ENCODE results near the gene RBM6. TPM values are rescaled to one million over a fixed set of nuclear protein-coding genes. Genes with fewer than 3 reads are reported as not detected.
"Not testable (repeated sequence)": the region's sequence is repeated elsewhere in the genome, so short reads cannot be mapped to it uniquely, and the experiment has no call there.

The RBM6 gene
- total RNA-seq, 1 experiment from 2014 or later = 90.7 TPM

DNA sequence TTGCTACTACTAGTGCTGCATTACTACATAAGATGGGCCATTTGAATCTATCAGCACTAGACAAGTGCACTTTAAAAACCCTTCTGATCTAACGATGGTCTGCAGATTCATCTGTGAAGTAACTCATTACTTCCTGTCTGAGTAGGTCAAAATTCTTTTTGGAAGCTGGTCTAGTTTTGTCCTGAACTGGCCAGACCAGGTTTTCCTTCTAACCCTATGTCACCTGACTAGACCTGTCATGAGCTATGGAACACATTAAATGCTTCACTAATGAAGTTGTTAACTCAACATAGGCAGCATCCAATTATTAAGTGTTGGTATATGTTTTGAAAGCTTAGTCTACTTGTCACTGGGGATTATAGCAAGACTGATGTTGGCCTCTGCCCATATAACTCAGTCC, 138.7 kb downstream of the RBM6 start:
- H3K27me3 Mint-ChIP-seq (ENCODE audit: low read depth) = no peaks in the 10 kb centered on the region
- no peaks in the 10 kb centered on the region for H4K20me1 ChIP-seq (ENCODE audit: control insufficient read depth, insufficient read depth, insufficient read length)

DNA sequence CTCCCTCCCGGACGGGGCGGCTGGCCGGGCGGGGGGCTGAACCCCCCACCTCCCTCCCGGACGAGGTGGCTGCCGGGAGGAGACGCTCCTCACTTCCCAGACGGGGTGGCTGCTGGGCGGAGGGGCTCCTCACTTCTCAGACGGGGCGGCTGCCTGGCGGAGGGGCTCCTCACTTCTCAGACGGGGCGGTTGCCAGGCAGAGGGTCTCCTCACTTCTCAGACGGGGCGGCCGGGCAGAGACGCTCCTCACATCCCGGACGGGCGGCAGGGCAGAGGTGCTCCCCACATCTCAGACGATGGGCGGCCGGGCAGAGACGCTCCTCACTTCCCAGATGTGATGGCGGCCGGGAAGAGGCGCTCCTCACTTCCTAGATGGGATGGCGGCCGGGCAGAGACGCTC, 145.0 kb downstream of the RBM6 start:
- not testable (repeated sequence) for H2BK20ac ChIP-seq (ENCODE audit: low read depth, low read length, poor library complexity, severe bottlenecking); H2BK5ac ChIP-seq (ENCODE audit: insufficient read length, low read length); H3K27ac ChIP-seq (ENCODE audit: insufficient read length, low read depth, low read length); H3K56ac ChIP-seq (ENCODE audit: insufficient read length, low read depth, low read length); H3T11ph ChIP-seq (ENCODE audit: low read length); H3K18ac ChIP-seq (ENCODE audit: insufficient read length, low read depth, low read length); H3K4me1 Mint-ChIP-seq; DNase-seq; H2AK5ac ChIP-seq (ENCODE audit: insufficient read length, low read length); H3K79me1 ChIP-seq (ENCODE audit: insufficient read depth, low read depth, low read length, poor library complexity, severe bottlenecking); H3K4me3 Mint-ChIP-seq; H3K27me3 ChIP-seq (ENCODE audit: insufficient read depth, low read length); H3K23me2 ChIP-seq (ENCODE audit: insufficient read length, low read depth, low read length, poor library complexity, severe bottlenecking); H3K27ac Mint-ChIP-seq; H3K9ac ChIP-seq (ENCODE audit: extremely low read depth, insufficient read length, low read length); H4K91ac ChIP-seq (ENCODE audit: insufficient read length, low read depth, low read length); H3K4ac ChIP-seq (ENCODE audit: low read depth, low read length); H3K36me3 Mint-ChIP-seq (ENCODE audit: insufficient read depth in 1 of 3, low read depth in 3 of 3); H2BK15ac ChIP-seq (ENCODE audit: low read depth, low read length); H2BK12ac ChIP-seq (ENCODE audit: insufficient read length, low read depth, low read length); H3K79me2 ChIP-seq (ENCODE audit: insufficient read depth, low read length); H4K20me1 ChIP-seq (ENCODE audit: control insufficient read depth, insufficient read depth, insufficient read length); H3K9me3 ChIP-seq (ENCODE audit: control insufficient read depth, low read depth, low read length); H2BK120ac ChIP-seq (ENCODE audit: low read depth, low read length, poor library complexity, severe bottlenecking); H3K27me3 Mint-ChIP-seq (ENCODE audit: low read depth); H4K5ac ChIP-seq (ENCODE audit: insufficient read length, low read depth, low read length); H3K4me1 ChIP-seq (ENCODE audit: insufficient read depth, low read length); H3K14ac ChIP-seq (ENCODE audit: insufficient read depth, low read length); H2AFZ ChIP-seq (ENCODE audit: low read length); H4K8ac ChIP-seq (replicated peaks; ENCODE audit: insufficient read length, low read depth, low read length); H3K23ac ChIP-seq (ENCODE audit: insufficient read length, low read depth, low read length); H3K4me2 ChIP-seq (ENCODE audit: insufficient read depth, insufficient read length, low read length)
- no CpG with 5 or more reads among the region's 33 CpGs for WGBS (ENCODE audit: extremely low coverage, insufficient read length, low lambda C conversion rate)
- H3K9me3 Mint-ChIP-seq = peaks cover 9 to 13% of the 10 kb centered on the region in 2 experiments

More for the DNA sequence above, 138.7 kb downstream of the RBM6 start:
- H3K4me2 ChIP-seq (ENCODE audit: insufficient read depth, insufficient read length, low read length) = no peak overlapping the region
- H3K4ac ChIP-seq (ENCODE audit: low read depth, low read length) = no peak overlapping the region
- H3K27ac ChIP-seq (ENCODE audit: insufficient read length, low read depth, low read length) = no peak overlapping the region
- Mint-ChIP-seq H3K4me3 (no peak overlapping the region), H3K36me3 (ENCODE audit: insufficient read depth in 1 of 3, low read depth in 3 of 3) (peaks cover 18 to 32% (median 31%) of the 10 kb centered on the region in 3 experiments; a peak in 6 of 7 replicates), H3K9me3 (peaks cover 2 to 3% of the 10 kb centered on the region in 2 experiments; a peak in 4 of 5 replicates), H3K27ac (no peak overlapping the region), H3K4me1 (0 out of 4 replicates have a peak, but pooled peaks cover 2% of the 10 kb centered on the region in 2 experiments)
- H4K91ac ChIP-seq (ENCODE audit: insufficient read length, low read depth, low read length) = no peak overlapping the region
- no peak overlapping the region for H2BK120ac ChIP-seq (ENCODE audit: low read depth, low read length, poor library complexity, severe bottlenecking)
- TF ChIP-seq, protein P1, sequence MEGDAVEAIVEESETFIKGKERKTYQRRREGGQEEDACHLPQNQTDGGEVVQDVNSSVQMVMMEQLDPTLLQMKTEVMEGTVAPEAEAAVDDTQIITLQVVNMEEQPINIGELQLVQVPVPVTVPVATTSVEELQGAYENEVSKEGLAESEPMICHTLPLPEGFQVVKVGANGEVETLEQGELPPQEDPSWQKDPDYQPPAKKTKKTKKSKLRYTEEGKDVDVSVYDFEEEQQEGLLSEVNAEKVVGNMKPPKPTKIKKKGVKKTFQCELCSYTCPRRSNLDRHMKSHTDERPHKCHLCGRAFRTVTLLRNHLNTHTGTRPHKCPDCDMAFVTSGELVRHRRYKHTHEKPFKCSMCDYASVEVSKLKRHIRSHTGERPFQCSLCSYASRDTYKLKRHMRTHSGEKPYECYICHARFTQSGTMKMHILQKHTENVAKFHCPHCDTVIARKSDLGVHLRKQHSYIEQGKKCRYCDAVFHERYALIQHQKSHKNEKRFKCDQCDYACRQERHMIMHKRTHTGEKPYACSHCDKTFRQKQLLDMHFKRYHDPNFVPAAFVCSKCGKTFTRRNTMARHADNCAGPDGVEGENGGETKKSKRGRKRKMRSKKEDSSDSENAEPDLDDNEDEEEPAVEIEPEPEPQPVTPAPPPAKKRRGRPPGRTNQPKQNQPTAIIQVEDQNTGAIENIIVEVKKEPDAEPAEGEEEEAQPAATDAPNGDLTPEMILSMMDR (conservative IDR thresholded peaks at IDR 0.05) = no peak
- H2BK12ac ChIP-seq (ENCODE audit: insufficient read length, low read depth, low read length) = no peak overlapping the region
- H3K27me3 ChIP-seq (ENCODE audit: insufficient read depth, low read length) = no peaks in the 10 kb centered on the region
- no CpG with 5 or more reads among the region's 1 CpG for WGBS (ENCODE audit: extremely low coverage, insufficient read length, low lambda C conversion rate)
- H2AFZ ChIP-seq (ENCODE audit: low read length) = no peak overlapping the region
- no peaks in the 10 kb centered on the region for H3K79me1 ChIP-seq (ENCODE audit: insufficient read depth, low read depth, low read length, poor library complexity, severe bottlenecking)
- no peaks in the 10 kb centered on the region for H3K23me2 ChIP-seq (ENCODE audit: insufficient read length, low read depth, low read length, poor library complexity, severe bottlenecking)
- H3K56ac ChIP-seq (ENCODE audit: insufficient read length, low read depth, low read length) = no peak overlapping the region
- no peak overlapping the region for H2BK20ac ChIP-seq (ENCODE audit: low read depth, low read length, poor library complexity, severe bottlenecking)
- H3K79me2 ChIP-seq (ENCODE audit: insufficient read depth, low read length) = no peaks in the 10 kb centered on the region
- no peak overlapping the region for H3K9ac ChIP-seq (ENCODE audit: extremely low read depth, insufficient read length, low read length)
- H2BK5ac ChIP-seq (ENCODE audit: insufficient read length, low read length) = no peak overlapping the region
- no peaks in the 10 kb centered on the region for H3K4me1 ChIP-seq (ENCODE audit: insufficient read depth, low read length)
- H4K5ac ChIP-seq (ENCODE audit: insufficient read length, low read depth, low read length) = no peak overlapping the region
- no peak for DNase-seq
- no peak overlapping the region for H4K8ac ChIP-seq (replicated peaks; ENCODE audit: insufficient read length, low read depth, low read length)
- H3K14ac ChIP-seq (ENCODE audit: insufficient read depth, low read length) = no peak overlapping the region
- no peak overlapping the region for H2BK15ac ChIP-seq (ENCODE audit: low read depth, low read length)
- no peak overlapping the region for H3T11ph ChIP-seq (ENCODE audit: low read length)
- no peak overlapping the region for H3K18ac ChIP-seq (ENCODE audit: insufficient read length, low read depth, low read length)
- H2AK5ac ChIP-seq (ENCODE audit: insufficient read length, low read length) = no peak overlapping the region
- H3K23ac ChIP-seq (ENCODE audit: insufficient read length, low read depth, low read length) = no peak overlapping the region
- no peaks in the 10 kb centered on the region for H3K9me3 ChIP-seq (ENCODE audit: control insufficient read depth, low read depth, low read length)
